Type B pancreatic cell (in vitro differentiated cells): ENCODE data around the gene SLC35F6. TPM values are rescaled to one million over a fixed set of nuclear protein-coding genes. Genes with fewer than 3 reads are reported as not detected.

Source experiments
- DNase-seq: peaks from one replicate; pipeline ENCODE4 v3.0.0; 2021; ENCODE audit warnings: mixed read lengths; ENCODE audit not compliant: unreplicated experiment; ENCODE audit errors: extremely low spot score
- H3K27ac Mint-ChIP-seq: 2 replicates; pipeline ENCODE4 v1.8.0; 2021; ENCODE audit warnings: mild to moderate bottlenecking, mixed read lengths
- H3K27me3 Mint-ChIP-seq: 2 replicates; pipeline ENCODE4 v1.8.0; 2021; ENCODE audit warnings: mixed read lengths
- H3K36me3 Mint-ChIP-seq: 2 replicates; pipeline ENCODE4 v1.8.0; 2021; ENCODE audit warnings: mixed read lengths
- H3K4me1 Mint-ChIP-seq: one replicate; pipeline ENCODE4 v1.8.0; 2021; ENCODE audit warnings: mixed read lengths; ENCODE audit not compliant: unreplicated experiment
- H3K4me3 Mint-ChIP-seq: 2 replicates; pipeline ENCODE4 v1.8.0; 2021; ENCODE audit warnings: mild to moderate bottlenecking, mixed read lengths
- H3K9me3 Mint-ChIP-seq: 2 replicates; pipeline ENCODE4 v1.8.0; 2021; ENCODE audit warnings: mixed read lengths
- total RNA-seq: library from RNA; stranded (reverse); gene quantifications from 2 replicates; pipeline ENCODE4 v1.2.1, GENCODE V29; 2021; ENCODE audit warnings: low replicate concordance
- TF ChIP-seq, protein P1 (sequence below): fragments of 200-600 bp; sonication (generic); conservative IDR thresholded peaks from 2 replicates; pipeline ENCODE4 v1.5.0; 2021; ENCODE audit warnings: antibody characterized with exemption, mild to moderate bottlenecking

Gene SLC35F6
- total RNA-seq, 1 donor from 2014 or later = 28.5 TPM

- Mint-ChIP-seq H3K27me3 (no peaks in the 10 kb centered on the region), H3K4me1 (peaks cover 12% of the 10 kb centered on the region), H3K9me3 (no peaks in the 10 kb centered on the region), H3K27ac (no peak overlapping the region), H3K36me3 (no peaks in the 10 kb centered on the region), H3K4me3 (no peak overlapping the region)
- TF ChIP-seq, protein P1, sequence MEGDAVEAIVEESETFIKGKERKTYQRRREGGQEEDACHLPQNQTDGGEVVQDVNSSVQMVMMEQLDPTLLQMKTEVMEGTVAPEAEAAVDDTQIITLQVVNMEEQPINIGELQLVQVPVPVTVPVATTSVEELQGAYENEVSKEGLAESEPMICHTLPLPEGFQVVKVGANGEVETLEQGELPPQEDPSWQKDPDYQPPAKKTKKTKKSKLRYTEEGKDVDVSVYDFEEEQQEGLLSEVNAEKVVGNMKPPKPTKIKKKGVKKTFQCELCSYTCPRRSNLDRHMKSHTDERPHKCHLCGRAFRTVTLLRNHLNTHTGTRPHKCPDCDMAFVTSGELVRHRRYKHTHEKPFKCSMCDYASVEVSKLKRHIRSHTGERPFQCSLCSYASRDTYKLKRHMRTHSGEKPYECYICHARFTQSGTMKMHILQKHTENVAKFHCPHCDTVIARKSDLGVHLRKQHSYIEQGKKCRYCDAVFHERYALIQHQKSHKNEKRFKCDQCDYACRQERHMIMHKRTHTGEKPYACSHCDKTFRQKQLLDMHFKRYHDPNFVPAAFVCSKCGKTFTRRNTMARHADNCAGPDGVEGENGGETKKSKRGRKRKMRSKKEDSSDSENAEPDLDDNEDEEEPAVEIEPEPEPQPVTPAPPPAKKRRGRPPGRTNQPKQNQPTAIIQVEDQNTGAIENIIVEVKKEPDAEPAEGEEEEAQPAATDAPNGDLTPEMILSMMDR = no peak
- no peak for DNase-seq
Observed at GRCh38 chr2:26739514-26739913, 24.6 kb upstream of the SLC35F6 start.

GRCh38 chr2:26740346-26740745 is 23.7 kb upstream of the SLC35F6 start:
- H3K9me3 Mint-ChIP-seq = no peaks in the 10 kb centered on the region
- no peak overlapping the region for H3K4me3 Mint-ChIP-seq
- H3K27me3 Mint-ChIP-seq = no peaks in the 10 kb centered on the region
- H3K4me1 Mint-ChIP-seq = peaks cover 17% of the 10 kb centered on the region
- TF ChIP-seq, protein P1 = no peak
- DNase-seq = no peak
- no peaks in the 10 kb centered on the region for H3K36me3 Mint-ChIP-seq
- H3K27ac Mint-ChIP-seq = no peak overlapping the region

GRCh38 chr2:26740890-26741302 is 23.2 kb upstream of the SLC35F6 start:
- TF ChIP-seq, protein P1 = no peak
- DNase-seq = no peak

GRCh38 chr2:26742048-26742770 is 21.9 kb upstream of the SLC35F6 start:
- no peaks in the 10 kb centered on the region for H3K36me3 Mint-ChIP-seq
- no peak for DNase-seq
- H3K9me3 Mint-ChIP-seq = no peaks in the 10 kb centered on the region
- peaks cover 17% of the 10 kb centered on the region for H3K4me1 Mint-ChIP-seq
- no peaks in the 10 kb centered on the region for H3K27me3 Mint-ChIP-seq
- TF ChIP-seq, protein P1 = no peak
- H3K4me3 Mint-ChIP-seq = no peak overlapping the region
- no peak overlapping the region for H3K27ac Mint-ChIP-seq

More at GRCh38 chr2:26740890-26741302, 23.2 kb upstream of the SLC35F6 start:
- H3K4me1 Mint-ChIP-seq = peaks cover 17% of the 10 kb centered on the region
- no peaks in the 10 kb centered on the region for H3K27me3 Mint-ChIP-seq
- no peak overlapping the region for H3K27ac Mint-ChIP-seq
- no peak overlapping the region for H3K4me3 Mint-ChIP-seq
- H3K9me3 Mint-ChIP-seq = no peaks in the 10 kb centered on the region
- H3K36me3 Mint-ChIP-seq = no peaks in the 10 kb centered on the region

- H3K27ac Mint-ChIP-seq = no peak overlapping the region
- DNase-seq = no peak
- H3K9me3 Mint-ChIP-seq = no peaks in the 10 kb centered on the region
- H3K27me3 Mint-ChIP-seq = no peaks in the 10 kb centered on the region
- peaks cover 17% of the 10 kb centered on the region for H3K4me1 Mint-ChIP-seq
- H3K36me3 Mint-ChIP-seq = no peaks in the 10 kb centered on the region
- H3K4me3 Mint-ChIP-seq = no peak overlapping the region
- TF ChIP-seq, protein P1 = no peak
Observed at GRCh38 chr2:26743852-26744251, 20.2 kb upstream of the SLC35F6 start.
